ENCODE measurements around the gene PCOLCE2.

Gene PCOLCE2, protein sequence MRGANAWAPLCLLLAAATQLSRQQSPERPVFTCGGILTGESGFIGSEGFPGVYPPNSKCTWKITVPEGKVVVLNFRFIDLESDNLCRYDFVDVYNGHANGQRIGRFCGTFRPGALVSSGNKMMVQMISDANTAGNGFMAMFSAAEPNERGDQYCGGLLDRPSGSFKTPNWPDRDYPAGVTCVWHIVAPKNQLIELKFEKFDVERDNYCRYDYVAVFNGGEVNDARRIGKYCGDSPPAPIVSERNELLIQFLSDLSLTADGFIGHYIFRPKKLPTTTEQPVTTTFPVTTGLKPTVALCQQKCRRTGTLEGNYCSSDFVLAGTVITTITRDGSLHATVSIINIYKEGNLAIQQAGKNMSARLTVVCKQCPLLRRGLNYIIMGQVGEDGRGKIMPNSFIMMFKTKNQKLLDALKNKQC

DNA sequence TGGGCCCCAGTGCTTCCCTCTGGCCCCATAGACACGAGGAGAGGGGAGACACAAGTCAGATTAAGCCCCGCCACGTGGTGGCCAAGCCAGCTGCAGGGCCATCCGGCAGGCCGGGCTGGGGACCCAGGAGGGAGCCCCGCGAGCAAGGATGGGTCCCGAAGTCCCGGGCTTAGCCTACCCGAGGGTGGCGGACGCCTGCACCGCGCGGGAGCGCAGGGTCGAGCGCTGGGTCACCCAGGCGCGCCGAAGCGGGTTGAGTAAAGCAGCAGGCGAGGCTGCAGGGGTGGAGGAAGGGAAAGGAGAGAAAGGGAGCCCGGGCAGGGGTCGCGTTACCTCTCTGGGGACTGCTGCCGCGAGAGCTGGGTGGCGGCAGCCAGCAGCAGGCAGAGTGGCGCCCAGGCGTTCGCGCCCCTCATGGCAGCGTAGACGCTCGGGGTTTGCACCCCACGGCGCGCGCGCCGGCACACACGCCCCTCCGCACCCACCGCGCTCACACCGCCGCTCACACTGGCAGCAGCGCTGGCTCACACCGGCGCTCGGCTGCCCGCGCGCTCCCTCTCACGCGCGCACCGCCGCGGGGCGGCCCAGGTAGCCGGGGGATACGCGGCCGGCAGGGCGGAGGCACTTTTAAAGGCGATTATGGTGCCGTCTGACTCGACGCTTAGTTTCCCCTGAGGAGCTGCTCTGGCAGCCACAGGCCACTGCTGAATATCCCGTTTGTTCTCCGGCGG is at the start of gene PCOLCE2:
Gene PCOLCE2, minus strand, starts transcription at position 603 of the 731 bp plus-strand sequence. Its CDS starts 187 bp downstream, at position 416.
- peak; percentile 22 for DNase-seq (ENCODE audit: low spot score)

DNA sequence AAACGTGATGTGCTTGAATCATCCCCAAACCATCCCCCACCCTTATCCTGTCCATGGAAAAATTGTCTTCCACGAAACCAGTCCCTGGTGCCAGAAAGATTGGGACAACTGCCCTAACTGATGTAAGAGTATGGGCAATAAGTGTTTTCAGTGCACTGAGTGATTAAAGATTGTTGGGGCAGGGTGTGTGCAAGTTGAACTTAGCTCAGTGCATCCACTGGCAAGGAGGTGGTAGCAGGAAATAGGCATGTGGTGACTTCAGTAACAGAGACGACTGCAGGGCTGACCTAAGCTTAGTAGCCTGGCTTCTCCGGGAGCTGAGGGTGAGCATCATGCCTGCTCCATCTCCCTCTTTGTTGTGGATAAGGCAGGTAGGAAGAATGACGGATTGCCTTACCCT is 47.1 kb upstream of the PCOLCE2 start:
- no peak for DNase-seq (ENCODE audit: low spot score)

DNA sequence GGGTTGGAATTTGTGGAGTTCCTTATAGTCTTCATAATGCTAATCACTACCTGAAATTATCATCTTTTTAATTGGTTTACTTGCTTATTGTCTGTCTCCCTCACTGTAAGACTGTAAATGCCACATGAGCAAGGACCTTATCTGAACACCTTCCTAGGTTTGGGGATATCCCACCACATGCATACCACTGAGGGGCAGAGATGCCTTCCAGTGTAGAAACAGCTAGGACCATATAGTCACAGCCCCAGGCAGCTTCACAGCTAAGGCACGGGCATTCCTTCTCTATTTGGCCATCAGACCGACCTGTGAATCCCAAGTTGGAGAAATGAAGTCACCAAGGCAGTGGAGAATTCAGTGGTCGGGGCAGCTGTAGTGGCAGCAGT is 46.0 kb upstream of the PCOLCE2 start:
- DNase-seq (ENCODE audit: low spot score), result no peak

DNA sequence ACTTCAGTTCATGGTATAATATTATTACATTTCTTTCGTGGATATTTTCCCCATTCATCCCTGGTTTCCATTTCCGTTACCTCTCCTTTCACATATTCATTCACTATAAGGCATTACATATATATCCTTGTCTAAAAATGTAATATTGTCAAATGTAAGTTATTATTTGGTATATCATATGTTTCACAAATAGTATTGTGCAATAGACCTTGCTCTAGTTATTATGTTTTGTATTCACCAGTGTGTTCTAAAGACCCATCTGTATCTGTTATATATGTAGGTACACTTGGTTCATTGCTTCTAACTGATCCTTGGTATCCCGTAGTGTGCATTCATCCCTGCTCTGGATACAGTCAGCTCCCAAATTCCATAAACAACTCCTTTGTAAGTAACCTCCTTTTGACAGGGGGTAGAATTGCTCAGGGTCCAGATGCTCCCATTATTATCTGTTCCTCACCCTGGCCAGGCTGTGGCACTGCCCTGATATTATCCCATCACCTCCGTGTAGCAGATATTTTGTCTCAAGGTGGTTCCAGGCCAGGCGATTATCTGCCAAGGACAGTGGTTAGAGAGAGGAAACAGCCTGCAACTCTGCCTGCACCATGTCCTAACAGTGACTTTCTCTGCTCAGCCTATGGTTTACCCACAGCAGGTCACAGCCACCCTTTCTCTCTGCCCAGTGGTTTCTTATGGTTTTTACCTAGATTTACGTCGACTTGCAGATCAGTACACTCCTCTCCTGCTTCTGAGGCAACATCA is 45.4 kb upstream of the PCOLCE2 start:
- DNase-seq (ENCODE audit: low spot score), result no peak

DNA sequence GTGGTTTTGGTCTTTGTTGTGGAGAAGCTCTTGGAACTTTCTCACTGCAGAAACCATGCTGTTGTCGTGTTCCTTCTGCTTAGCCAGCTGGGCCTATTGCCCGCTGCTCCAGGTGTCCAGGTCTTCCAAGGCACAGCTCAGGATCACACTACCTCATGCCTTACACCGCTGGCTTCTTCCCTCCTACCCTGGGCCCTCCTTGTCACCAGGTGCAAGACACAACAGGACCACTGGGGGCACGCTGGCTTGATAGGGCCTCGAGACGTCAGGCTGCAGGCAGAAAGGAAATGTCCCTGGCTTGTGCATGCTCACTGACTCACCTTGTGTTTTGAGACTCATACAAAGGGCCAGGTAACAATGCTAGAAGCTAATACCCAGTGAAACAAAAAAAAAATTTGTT is 42.3 kb upstream of the PCOLCE2 start:
- peak; percentile 12 for DNase-seq (ENCODE audit: low spot score)

DNA sequence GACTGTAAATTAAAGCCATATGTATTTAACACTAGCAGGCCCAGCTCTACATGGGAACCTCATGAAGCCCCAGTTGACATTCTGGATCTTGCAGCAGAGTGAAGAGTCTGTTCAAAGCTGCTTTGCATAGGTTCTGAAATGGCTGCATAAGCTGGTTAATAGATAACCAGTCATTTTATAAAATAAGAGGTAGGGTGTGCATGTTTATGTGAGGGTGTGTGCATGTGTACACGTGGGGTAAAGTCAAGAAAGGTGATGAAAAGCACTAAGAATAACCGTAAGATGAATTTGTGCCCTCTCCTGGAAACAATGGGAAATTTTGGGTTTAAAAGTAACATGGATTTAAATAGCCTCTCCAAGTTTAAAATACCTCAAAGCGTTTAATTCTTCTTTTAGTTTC is 41.6 kb upstream of the PCOLCE2 start:
- no peak for DNase-seq (ENCODE audit: low spot score)

DNA sequence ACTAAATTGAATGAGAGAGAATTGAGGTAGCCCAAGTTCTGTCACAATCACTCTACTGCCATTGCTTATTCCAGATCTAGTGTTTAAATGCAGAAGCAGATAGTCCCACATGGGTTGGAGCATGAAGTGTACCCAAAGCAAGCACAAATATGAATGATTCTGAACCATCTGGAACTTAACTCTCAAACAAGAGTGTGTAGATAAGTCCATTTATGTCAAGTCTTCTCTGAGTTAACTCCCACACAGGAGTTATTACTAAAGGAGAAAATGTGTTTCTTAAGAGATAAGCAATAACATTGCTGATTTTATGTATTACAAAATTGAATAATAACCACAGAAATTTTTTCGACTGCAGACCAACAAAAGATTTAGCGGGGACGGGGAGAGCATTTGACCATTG is 41.0 kb upstream of the PCOLCE2 start:
- no peak for DNase-seq (ENCODE audit: low spot score)

DNA sequence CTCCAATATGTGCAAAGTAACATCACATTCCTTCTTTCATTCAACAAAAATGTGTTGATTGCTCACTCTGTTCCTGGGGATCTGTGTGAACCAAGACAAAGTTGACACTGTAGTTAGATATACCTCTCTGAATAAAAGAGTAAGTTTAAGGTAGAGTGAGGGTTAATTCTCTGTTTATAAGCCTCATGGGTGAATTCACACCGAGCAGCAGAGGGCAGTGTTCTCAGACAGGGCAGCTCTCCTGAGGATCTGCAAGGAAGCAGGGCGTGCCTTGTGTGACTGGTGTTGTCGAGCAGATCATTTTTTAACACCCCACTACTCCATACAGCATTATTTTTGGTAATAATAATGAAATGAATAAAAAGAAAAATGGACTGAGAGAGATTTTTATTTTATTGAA is 40.2 kb upstream of the PCOLCE2 start:
- peak; percentile 52 for DNase-seq (ENCODE audit: low spot score)

DNA sequence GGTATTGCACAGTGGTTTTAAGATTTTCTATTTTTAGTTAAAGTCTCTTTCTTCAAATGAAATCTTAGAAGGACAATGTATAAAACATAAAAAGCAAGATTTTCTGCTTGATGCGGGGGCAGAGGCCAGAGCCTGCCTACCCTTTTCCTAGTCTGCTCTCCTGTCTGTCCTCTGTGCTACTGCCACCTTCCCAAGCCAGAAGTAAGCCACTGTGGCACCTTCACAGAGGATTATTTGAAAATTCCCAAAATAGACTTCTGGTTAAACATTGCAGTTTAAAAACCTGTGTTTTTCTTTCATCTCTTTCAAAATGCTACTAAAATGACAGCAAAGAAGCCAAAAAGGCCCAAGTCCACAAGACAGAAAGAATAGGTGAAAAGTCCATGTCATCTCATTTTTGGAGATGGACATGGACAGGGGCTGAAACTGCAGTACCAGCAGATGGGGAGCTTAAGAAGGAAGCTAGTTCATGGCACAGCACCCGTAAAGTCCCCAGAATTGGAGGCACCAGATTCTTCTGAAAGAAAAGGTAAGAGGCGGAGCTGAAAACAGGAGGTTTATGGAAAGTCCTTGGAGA is 37.6 kb upstream of the PCOLCE2 start:
- no peak for DNase-seq (ENCODE audit: low spot score)

DNA sequence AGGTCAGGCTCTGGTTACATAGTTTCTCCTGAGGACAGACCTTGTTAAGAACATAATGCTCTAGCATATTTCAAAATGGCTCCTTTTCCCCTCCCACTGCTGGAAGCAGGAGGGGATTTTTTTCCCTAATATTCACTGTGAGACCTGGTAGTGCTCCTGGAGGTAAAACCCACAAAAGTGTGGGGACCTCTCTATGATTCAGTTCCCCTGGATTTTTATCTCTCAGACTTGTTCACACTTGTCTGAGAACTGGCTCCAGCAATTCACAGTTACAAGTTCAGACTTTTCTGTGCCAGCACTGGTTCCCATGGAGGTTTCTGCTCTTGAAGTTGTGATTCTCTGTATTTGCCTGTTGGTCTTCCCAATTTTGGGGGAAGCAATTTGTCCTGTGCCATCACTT is 36.3 kb upstream of the PCOLCE2 start:
- no peak for DNase-seq (ENCODE audit: low spot score)

DNA sequence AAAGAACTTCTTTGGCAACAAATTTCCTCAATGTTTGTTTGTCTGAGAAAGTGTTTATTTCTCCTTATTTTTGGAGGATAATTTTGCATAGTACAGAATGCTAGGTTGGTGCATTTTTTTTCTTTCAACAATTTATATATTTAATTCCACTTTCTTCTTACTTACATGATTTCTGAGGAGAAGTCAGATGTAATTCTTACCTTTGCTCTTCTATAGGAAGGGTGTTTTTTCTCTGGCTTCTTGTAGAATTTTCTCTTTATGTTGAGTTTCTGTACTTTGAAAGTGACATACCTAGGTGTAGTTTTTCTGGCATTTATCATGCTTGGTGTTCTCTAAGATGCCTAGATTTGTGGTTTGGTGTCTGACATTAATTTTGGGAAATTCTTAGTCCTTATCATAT is 34.8 kb upstream of the PCOLCE2 start:
- no peak for DNase-seq (ENCODE audit: low spot score)

DNA sequence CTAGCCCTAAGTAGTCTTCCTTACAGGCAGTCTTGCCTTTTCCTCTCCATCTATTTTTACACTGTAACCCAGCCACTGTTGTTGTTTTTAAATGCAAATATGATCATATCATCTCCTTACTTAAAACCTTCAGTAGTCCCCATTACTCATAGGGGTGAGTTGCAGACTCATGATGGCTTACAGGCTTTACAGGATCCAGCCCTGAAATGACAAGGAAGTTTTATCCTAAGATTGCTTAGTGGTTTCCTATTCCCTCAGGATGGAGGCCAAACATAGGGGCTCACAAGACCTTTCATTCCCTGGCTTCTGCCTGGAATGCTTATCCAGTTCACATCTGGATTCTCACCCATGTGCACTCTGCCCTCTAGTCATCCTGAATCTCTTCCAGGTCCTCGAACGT is 27.7 kb upstream of the PCOLCE2 start:
- no peak for DNase-seq (ENCODE audit: low spot score)

DNA sequence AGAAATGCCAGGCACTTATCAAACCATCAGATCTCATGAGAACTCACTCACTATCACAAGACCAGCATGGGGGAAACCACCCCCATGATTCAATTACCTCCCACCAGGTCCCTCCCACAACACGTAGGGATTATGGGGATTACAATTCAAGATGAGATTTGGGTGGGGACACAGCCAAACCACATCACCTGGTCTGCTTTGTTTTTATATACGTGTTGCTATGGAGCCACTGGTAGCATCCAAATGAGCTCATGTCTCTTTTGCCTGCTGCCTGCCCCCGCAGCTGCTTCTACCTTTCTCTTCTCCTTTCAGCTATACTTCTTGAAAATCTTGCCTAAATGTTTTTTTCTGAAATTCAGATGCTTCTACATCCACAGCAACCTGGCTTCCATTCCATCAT is 26.8 kb upstream of the PCOLCE2 start:
- no peak for DNase-seq (ENCODE audit: low spot score)

DNA sequence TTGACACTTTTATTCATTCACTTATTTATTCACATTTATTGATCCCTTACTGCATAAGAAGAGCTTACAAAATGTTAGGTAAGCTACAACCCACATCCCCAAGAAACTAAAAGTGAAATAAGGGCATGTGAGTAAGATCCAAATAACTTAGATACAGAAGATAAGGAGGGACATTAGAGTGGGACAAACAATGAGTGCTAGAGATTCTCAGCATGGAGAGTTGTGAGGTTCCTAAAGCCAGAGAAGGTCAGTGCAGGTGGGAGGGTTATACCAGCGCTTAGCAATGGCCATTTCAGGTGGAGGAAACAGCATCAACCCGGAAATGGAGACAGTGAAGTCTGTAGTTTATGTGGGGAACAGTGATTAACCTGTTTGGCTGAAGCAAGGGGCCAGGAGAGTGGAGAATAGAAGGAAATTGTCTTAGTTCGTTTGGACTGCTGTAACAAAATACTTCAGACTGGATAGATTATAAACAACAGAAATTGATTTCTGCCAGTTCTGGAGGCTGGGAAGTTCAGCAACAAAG is 25.5 kb upstream of the PCOLCE2 start:
- no peak for DNase-seq (ENCODE audit: low spot score)

DNA sequence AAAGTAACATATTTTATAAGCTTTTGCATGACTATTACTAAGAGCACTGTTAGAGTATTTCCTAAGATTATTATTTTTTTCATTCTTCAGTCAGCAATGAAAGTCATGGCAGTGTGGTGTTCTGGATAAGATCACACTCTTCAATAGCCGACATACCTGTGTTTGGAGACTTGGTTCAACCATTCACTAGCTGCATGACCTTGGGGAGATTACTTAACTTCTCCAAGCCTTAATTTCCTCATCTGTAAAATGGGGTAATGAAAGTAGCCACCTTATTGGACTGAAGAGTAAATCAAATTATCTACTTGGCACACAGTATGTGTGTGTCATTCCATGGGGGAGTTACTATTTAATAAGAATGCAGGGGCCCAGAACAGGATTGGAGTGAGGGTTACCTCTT is 24.5 kb upstream of the PCOLCE2 start:
- DNase-seq (ENCODE audit: low spot score), result no peak

DNA sequence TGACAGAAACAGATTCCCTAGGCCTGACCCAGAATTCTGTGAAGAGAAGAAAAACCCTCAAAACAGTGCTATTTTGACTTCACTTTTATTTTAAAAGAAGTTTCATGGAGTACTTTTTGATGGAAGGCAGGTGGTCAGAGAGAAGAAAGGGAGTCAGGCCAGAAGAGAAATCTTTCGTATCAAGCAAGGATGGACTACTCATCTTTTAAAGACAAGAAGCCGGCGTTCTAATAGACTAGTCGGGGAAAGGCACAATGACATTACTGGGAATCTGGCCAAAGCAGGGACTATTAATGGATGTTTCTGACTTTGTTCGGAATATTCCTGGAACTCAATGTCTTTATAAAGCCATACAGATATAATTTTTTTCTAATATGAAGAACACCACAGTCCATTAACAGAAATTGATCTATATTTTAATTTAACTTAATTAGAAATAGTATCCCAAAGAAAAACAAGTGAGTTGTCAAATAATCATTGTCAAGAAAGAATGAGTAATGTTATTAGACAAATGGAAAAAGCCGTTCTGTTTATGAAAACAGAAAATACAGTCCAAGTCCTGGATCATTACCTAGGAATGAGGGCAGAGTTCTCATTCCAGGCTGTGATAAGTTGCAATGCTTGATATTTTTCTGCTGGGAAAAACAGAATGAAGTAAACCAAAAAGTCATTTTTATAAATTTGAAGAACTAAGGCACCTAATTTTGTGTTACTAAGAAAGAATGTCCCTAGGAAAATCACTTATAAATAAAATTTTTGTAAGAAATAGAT is 23.7 kb upstream of the PCOLCE2 start:
- DNase-seq (ENCODE audit: low spot score), result no peak

DNA sequence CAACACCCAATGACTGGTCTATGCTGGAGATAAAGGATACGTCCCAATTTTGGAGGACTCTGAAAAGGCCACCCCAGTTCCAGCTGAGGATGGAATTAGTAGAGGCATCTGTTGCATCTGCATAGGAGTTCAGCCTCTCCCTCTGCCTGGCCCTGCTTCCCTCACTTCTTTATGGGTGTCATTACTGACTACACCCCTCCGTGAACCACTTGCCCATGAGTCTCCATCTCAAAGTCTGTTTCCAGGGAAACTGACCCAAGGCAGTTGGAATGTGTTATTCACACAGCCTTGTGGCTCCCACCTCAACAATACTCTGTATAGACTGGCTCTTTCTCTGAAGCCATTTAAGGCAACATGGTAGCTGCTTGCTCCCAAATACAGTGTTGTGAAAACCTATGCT is 21.4 kb upstream of the PCOLCE2 start:
- DNase-seq (ENCODE audit: low spot score), result no peak

DNA sequence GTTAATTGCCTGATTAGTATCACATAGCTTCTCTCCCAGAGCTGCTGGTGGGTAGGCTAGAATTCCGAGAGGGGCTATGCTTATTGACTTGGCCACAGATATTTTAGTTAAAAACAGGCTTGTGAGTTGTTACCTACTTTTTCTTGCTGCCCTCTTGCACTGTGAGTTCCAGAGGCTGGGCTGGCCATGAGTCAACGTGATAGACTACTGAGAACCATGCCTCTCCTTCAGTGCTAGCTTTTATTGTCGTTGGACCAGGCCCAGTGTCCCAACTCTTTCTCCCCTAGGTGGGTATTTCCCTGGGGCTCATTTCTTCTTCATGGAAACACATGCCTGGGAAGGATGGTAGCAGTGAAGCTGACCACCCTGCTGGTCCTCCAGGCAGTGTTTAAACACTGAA is 20.4 kb upstream of the PCOLCE2 start:
- no peak for DNase-seq (ENCODE audit: low spot score)

DNA sequence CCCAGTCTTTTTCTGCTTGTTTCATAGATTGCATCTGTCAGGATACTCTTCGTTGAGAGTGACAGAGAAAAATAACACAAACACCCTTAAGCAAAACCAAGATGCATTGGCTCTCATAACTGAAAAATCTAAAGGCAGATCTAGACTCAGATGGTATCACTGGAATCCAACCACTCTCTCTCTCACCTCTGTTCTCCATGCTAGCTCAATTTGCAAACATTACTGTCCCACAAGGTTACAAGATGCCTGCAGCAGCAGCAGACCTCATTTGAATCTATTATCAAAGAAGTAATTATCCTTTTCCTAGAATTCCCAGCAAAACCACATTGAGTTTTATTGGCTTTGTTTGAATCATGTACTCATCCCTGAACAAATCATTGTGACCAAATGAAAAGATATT is 19.1 kb upstream of the PCOLCE2 start:
- DNase-seq (ENCODE audit: low spot score), result no peak

DNA sequence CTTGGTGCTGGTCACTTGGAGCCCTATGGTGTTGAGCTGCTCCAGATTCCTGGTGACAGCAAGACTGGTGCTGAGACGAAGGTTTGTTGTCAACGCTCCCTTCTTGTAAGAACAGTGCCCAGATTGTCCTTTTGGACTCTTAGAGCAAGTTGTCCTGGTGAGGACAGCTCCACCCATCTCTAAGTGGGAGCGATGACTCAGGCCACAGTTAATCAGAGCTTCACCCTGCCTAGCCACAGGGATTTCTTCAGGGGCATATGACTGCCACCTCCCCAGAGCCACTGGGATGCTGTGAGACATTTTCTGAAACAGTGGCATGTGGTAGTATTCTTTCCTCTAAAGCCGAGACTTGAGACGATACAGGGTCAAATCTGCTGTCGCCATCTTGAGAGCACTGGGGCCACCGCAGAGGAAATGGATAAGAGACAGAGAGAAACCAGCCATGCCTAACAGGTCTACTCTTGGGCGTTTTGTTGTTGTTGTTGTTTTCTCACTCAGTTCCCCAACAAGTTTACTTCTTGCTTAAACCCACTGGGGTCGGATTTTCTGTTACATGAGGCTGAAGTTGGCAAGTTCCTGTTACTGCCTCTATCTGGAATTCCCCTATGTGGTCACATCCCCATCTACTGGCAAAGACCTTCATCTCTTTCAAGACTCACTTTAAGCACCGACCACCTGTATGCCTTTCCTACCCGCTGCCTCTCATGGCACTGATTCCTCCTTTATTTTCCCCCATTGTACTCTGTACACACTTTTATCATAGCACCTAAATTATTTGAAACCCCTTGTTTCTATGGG is 16.0 kb upstream of the PCOLCE2 start:
- DNase-seq (ENCODE audit: low spot score), result peak; percentile 61

DNA sequence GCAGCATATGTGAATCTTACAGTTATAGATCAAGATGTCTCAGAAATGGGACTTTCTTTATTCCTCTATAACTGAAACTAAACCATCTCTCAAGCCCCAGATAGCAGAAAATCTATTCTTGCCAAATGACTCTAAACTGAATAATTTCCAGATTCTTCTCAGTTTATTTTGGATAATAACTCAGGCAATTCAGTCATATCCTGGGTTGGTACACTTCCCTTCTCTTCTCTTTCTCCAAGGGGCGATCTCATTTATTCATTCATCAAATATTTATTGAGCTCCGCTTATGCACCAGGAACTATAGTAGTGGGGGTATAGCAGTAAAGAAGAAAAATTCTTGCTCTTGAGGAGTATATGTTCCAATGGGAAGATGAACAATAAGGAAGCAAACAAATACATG is 13.5 kb upstream of the PCOLCE2 start:
- DNase-seq (ENCODE audit: low spot score), result no peak
